Measurements from ENCODE around the gene PRKN. TPM values are rescaled to one million over a fixed set of nuclear protein-coding genes. Genes with fewer than 3 reads are reported as not detected.

The PRKN gene
- total RNA-seq, 1 donor from 2014 or later: 1.3 TPM

DNA sequence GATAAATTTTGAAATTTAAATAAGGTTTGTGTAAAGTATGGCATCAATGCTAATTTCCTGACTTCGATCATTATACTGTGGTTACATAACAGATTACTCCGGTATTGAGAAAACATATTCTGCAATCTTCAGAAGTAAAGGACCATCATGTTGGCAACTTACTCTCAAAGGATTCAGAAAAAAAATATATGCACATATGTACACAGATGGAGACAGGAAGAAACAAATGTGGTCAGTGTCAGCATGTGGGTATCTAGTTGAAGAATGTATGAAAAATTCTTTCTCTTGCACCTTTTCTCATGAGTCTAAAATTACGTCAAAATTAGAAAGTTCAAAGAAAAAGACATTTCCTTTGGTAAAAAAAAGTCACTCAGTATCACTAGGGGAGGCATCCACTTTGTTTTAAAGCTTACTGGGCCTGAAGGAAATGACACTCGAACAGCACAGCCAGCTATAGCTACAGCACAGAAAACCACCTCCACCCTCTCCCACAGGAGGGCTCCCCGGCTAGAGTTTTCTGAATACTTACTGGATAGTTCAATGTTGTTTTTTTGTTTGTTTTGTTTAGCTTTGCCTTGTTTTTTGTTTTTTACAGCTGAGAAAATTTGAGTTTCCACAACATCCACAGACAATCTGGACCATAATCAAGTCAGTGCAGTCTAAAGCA lies 1136.5 kb downstream of the PRKN start:
- no peaks in the 10 kb centered on the region for H3K27me3 ChIP-seq (ENCODE audit: insufficient read depth, low read length)
- Mint-ChIP-seq H3K4me1 (ENCODE audit: low read depth, unreplicated experiment) (peaks cover 6% of the 10 kb centered on the region), H3K4me3 (ENCODE audit: unreplicated experiment) (no peak overlapping the region), H3K27me3 (ENCODE audit: low read depth, unreplicated experiment) (no peaks in the 10 kb centered on the region), H3K36me3 (ENCODE audit: low read depth, unreplicated experiment) (no peaks in the 10 kb centered on the region), H3K27ac (ENCODE audit: unreplicated experiment) (no peak overlapping the region), H3K9me3 (ENCODE audit: unreplicated experiment) (no peaks in the 10 kb centered on the region)
- H3K4me1 ChIP-seq (ENCODE audit: insufficient read depth, low read length): no peaks in the 10 kb centered on the region
- no peak overlapping the region for H3K9ac ChIP-seq (ENCODE audit: low read length)
- no peak overlapping the region for H3K4me2 ChIP-seq (ENCODE audit: low read length)
- H3K27ac ChIP-seq (ENCODE audit: low read depth, low read length): no peak overlapping the region
- no peaks in the 10 kb centered on the region for H3K79me2 ChIP-seq (ENCODE audit: insufficient read depth, low read length)
- no peak overlapping the region for H3K4me3 ChIP-seq (ENCODE audit: insufficient read depth, low read depth, low read length)
- no peaks in the 10 kb centered on the region for H3K36me3 ChIP-seq (ENCODE audit: insufficient read depth, low read length)
- FAIRE-seq: no peak
- H3K9me3 ChIP-seq (ENCODE audit: insufficient read depth, low read depth, low read length): no peaks in the 10 kb centered on the region
- TF ChIP-seq, protein P1, sequence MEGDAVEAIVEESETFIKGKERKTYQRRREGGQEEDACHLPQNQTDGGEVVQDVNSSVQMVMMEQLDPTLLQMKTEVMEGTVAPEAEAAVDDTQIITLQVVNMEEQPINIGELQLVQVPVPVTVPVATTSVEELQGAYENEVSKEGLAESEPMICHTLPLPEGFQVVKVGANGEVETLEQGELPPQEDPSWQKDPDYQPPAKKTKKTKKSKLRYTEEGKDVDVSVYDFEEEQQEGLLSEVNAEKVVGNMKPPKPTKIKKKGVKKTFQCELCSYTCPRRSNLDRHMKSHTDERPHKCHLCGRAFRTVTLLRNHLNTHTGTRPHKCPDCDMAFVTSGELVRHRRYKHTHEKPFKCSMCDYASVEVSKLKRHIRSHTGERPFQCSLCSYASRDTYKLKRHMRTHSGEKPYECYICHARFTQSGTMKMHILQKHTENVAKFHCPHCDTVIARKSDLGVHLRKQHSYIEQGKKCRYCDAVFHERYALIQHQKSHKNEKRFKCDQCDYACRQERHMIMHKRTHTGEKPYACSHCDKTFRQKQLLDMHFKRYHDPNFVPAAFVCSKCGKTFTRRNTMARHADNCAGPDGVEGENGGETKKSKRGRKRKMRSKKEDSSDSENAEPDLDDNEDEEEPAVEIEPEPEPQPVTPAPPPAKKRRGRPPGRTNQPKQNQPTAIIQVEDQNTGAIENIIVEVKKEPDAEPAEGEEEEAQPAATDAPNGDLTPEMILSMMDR (IDR thresholded peaks at IDR 0.05; ENCODE audit: insufficient read depth, low read depth, low read length): no peak
- TF ChIP-seq EZH2 (IDR thresholded peaks at IDR 0.05; ENCODE audit: insufficient read depth, low read length): no peak
- no peak for DNase-seq (ENCODE audit: low read depth)
- no peak overlapping the region for H2AFZ ChIP-seq (ENCODE audit: low read depth, low read length)
- H4K20me1 ChIP-seq (ENCODE audit: insufficient read depth, low read length): no peaks in the 10 kb centered on the region

- no peak overlapping the region for H3K27ac Mint-ChIP-seq (ENCODE audit: unreplicated experiment)
- DNase-seq (ENCODE audit: low read depth): no peak
- peaks cover 10% of the 10 kb centered on the region for H3K4me1 Mint-ChIP-seq (ENCODE audit: low read depth, unreplicated experiment)
- H3K79me2 ChIP-seq (ENCODE audit: insufficient read depth, low read length): no peaks in the 10 kb centered on the region
- H3K4me2 ChIP-seq (ENCODE audit: low read length): no peak overlapping the region
- no peaks in the 10 kb centered on the region for H3K36me3 ChIP-seq (ENCODE audit: insufficient read depth, low read length)
- H3K36me3 Mint-ChIP-seq (ENCODE audit: low read depth, unreplicated experiment): no peaks in the 10 kb centered on the region
- no peaks in the 10 kb centered on the region for H3K4me1 ChIP-seq (ENCODE audit: insufficient read depth, low read length)
- H3K4me3 ChIP-seq (ENCODE audit: insufficient read depth, low read depth, low read length): no peak overlapping the region
- no peak overlapping the region for H3K4me3 Mint-ChIP-seq (ENCODE audit: unreplicated experiment)
- no peak for FAIRE-seq
- H3K9me3 Mint-ChIP-seq (ENCODE audit: unreplicated experiment): no peaks in the 10 kb centered on the region
- H3K27ac ChIP-seq (ENCODE audit: low read depth, low read length): no peak overlapping the region
- no peaks in the 10 kb centered on the region for H3K27me3 ChIP-seq (ENCODE audit: insufficient read depth, low read length)
- no peaks in the 10 kb centered on the region for H3K9me3 ChIP-seq (ENCODE audit: insufficient read depth, low read depth, low read length)
- no peaks in the 10 kb centered on the region for H3K27me3 Mint-ChIP-seq (ENCODE audit: low read depth, unreplicated experiment)
- no peak for TF ChIP-seq EZH2 (IDR thresholded peaks at IDR 0.05; ENCODE audit: insufficient read depth, low read length)
- TF ChIP-seq, protein P1 (IDR thresholded peaks at IDR 0.05; ENCODE audit: insufficient read depth, low read depth, low read length): no peak
- no peaks in the 10 kb centered on the region for H4K20me1 ChIP-seq (ENCODE audit: insufficient read depth, low read length)
- H2AFZ ChIP-seq (ENCODE audit: low read depth, low read length): no peak overlapping the region
- H3K9ac ChIP-seq (ENCODE audit: low read length): no peak overlapping the region
Measured at GRCh38 chr6:161586887-161587286, 1140.7 kb downstream of the PRKN start.

- H3K36me3 ChIP-seq (ENCODE audit: insufficient read depth, low read length): no peaks in the 10 kb centered on the region
- Mint-ChIP-seq H3K36me3 (ENCODE audit: low read depth, unreplicated experiment) (no peaks in the 10 kb centered on the region), H3K27ac (ENCODE audit: unreplicated experiment) (no peak overlapping the region), H3K9me3 (ENCODE audit: unreplicated experiment) (no peaks in the 10 kb centered on the region), H3K4me3 (ENCODE audit: unreplicated experiment) (no peak overlapping the region), H3K27me3 (ENCODE audit: low read depth, unreplicated experiment) (no peaks in the 10 kb centered on the region), H3K4me1 (ENCODE audit: low read depth, unreplicated experiment) (peaks cover 3% of the 10 kb centered on the region)
- no peaks in the 10 kb centered on the region for H3K27me3 ChIP-seq (ENCODE audit: insufficient read depth, low read length)
- H4K20me1 ChIP-seq (ENCODE audit: insufficient read depth, low read length): no peaks in the 10 kb centered on the region
- no peak overlapping the region for H2AFZ ChIP-seq (ENCODE audit: low read depth, low read length)
- no peaks in the 10 kb centered on the region for H3K9me3 ChIP-seq (ENCODE audit: insufficient read depth, low read depth, low read length)
- no peaks in the 10 kb centered on the region for H3K79me2 ChIP-seq (ENCODE audit: insufficient read depth, low read length)
- H3K4me2 ChIP-seq (ENCODE audit: low read length): no peak overlapping the region
- no peak overlapping the region for H3K27ac ChIP-seq (ENCODE audit: low read depth, low read length)
- H3K9ac ChIP-seq (ENCODE audit: low read length): no peak overlapping the region
- no peaks in the 10 kb centered on the region for H3K4me1 ChIP-seq (ENCODE audit: insufficient read depth, low read length)
- no peak overlapping the region for H3K4me3 ChIP-seq (ENCODE audit: insufficient read depth, low read depth, low read length)
- TF ChIP-seq EZH2 (IDR thresholded peaks at IDR 0.05; ENCODE audit: insufficient read depth, low read length): no peak
- TF ChIP-seq, protein P1 (IDR thresholded peaks at IDR 0.05; ENCODE audit: insufficient read depth, low read depth, low read length): no peak
- FAIRE-seq (no peak), DNase-seq (ENCODE audit: low read depth) (no peak)
Measured at GRCh38 chr6:161584621-161585340, 1142.8 kb downstream of the PRKN start.
